GM12878 (cell line): ENCODE data around the gene DENND1B. TPM values are rescaled to one million over a fixed set of nuclear protein-coding genes. Genes with fewer than 3 reads are reported as not detected.

Source experiments
- ATAC-seq: fragments of 200-7000 bp; cut with Tn5 transposase; 3 replicates; pipeline ENCODE4 v1.9.1; 2020; ENCODE audit warnings: mild to moderate bottlenecking, moderate library complexity
- BruUV-seq: library from RNA; stranded (reverse); fragments of 400-500 nt; replicated peaks from 2 replicates; lab custom pipeline; 2021; lab: Mats Ljungman, UMichigan
- CTCF ChIA-PET: fragments of 300-600 bp; sonication (Branson Sonifier 250); formaldehyde crosslinking; extraction: SDS; loops from one replicate; lab custom pipeline; 2021; ENCODE audit warnings: inconsistent platforms; lab: Yijun Ruan, JAX
- POLR2A ChIA-PET: fragments of 350-600 bp; formaldehyde crosslinking; extraction: SDS; loops from one replicate; lab custom pipeline; 2021; ENCODE audit warnings: inconsistent platforms; lab: Charles Lee
- RAD21 ChIA-PET: fragments of 300-600 bp; sonication (Branson Sonifier 250); formaldehyde crosslinking; loops from one replicate; lab custom pipeline; 2023; ENCODE audit warnings: antibody characterized with exemption; ENCODE audit not compliant: unreplicated experiment; lab: Charles Lee
- SMC1A ChIA-PET: fragments of 300-600 bp; sonication (Branson Sonifier 250); formaldehyde crosslinking; loops from one replicate; lab custom pipeline; 2023; ENCODE audit not compliant: unreplicated experiment, uncharacterized antibody; lab: Charles Lee
- DNase-seq: peaks from one replicate; pipeline ENCODE4 v3.0.0-alpha.2; 2011; ENCODE audit warnings: low read depth, low spot score
- FAIRE-seq: peaks from 3 replicates; lab custom pipeline; 2011; peaks lifted over from hg19 to GRCh38; lab: Jason Lieb, UNC
- H2AFZ ChIP-seq: 2 replicates; pipeline ENCODE4 v1.6.0; 2011; ENCODE audit warnings: low read depth, low read length, control low read depth; ENCODE audit not compliant: control insufficient read depth
- H3K27ac ChIP-seq: 2 replicates; pipeline ENCODE4 v1.5.1; 2011; ENCODE audit warnings: control low read depth; ENCODE audit not compliant: control insufficient read depth, insufficient read depth
- H3K27me3 ChIP-seq, 2 experiments: replicated peaks in 1 of 2; 2 replicates each; pipeline versions ENCODE4 v1.6.0 to v1.6.1; 2011; ENCODE audit warnings: low read length in 1 of 2; ENCODE audit not compliant: control insufficient read depth in 2 of 2, insufficient read depth in 2 of 2
- H3K36me3 ChIP-seq, 2 experiments: 2 replicates each; pipeline ENCODE4 v1.5.1; 2011; ENCODE audit warnings: low read length in 1 of 2; ENCODE audit not compliant: control insufficient read depth in 2 of 2, insufficient read depth in 2 of 2
- H3K4me1 ChIP-seq: 2 replicates; pipeline ENCODE4 v1.6.1; 2011; ENCODE audit warnings: mild to moderate bottlenecking, low read length, moderate library complexity, mixed read lengths; ENCODE audit not compliant: control insufficient read depth, insufficient read depth
- H3K4me2 ChIP-seq: 2 replicates; pipeline ENCODE4 v1.6.0; 2011; ENCODE audit warnings: control low read depth; ENCODE audit not compliant: control insufficient read depth, insufficient read depth
- H3K4me3 ChIP-seq: fragments of 200-600 bp; sonication (generic); 2 replicates; pipeline ENCODE4 v1.5.1; 2016
- H3K79me2 ChIP-seq: 2 replicates; pipeline ENCODE4 v1.6.0; 2011; ENCODE audit warnings: low read length; ENCODE audit not compliant: control insufficient read depth, insufficient read depth
- H3K9ac ChIP-seq: 2 replicates; pipeline ENCODE4 v1.8.0; 2011; ENCODE audit warnings: low read length, control low read depth, mixed read lengths; ENCODE audit not compliant: control insufficient read depth, insufficient read depth
- H3K9me3 ChIP-seq: replicated peaks from 3 replicates; pipeline ENCODE4 v1.5.1; 2011; ENCODE audit warnings: mild to moderate bottlenecking, low read length; ENCODE audit not compliant: control insufficient read depth, insufficient read depth
- H4K20me1 ChIP-seq: 2 replicates; pipeline ENCODE4 v1.6.0; 2011; ENCODE audit not compliant: control insufficient read depth, insufficient read depth
- BHLHE40 ChIP-seq, 2 experiments: fragments of 450-650 bp in 1 of 2; IDR thresholded peaks; 2 replicates each; pipeline ENCODE4 v1.6.1; 2011 to 2017; ENCODE audit warnings: low read depth in 2 of 2, borderline replicate concordance in 1 of 2, improper control_type of control experiment in 1 of 2, low read length in 1 of 2, mild to moderate bottlenecking in 1 of 2
- CHD4 ChIP-seq: fragments of 200-600 bp; sonication (generic); IDR thresholded peaks from 2 replicates; pipeline ENCODE4 v1.6.1; 2016; ENCODE audit warnings: mild to moderate bottlenecking
- HDAC6 ChIP-seq: fragments of 200-600 bp; sonication (generic); IDR thresholded peaks from one replicate; pipeline ENCODE4 v1.8.0; 2017; ENCODE audit warnings: antibody characterized with exemption; ENCODE audit not compliant: unreplicated experiment
- MTA2 ChIP-seq: fragments of 450-650 bp; IDR thresholded peaks from 2 replicates; pipeline ENCODE4 v1.6.1; 2016; ENCODE audit warnings: low read depth, mild to moderate bottlenecking, moderate library complexity
- RFX5 ChIP-seq: IDR thresholded peaks from 2 replicates; pipeline ENCODE4 v1.6.1; 2011; ENCODE audit warnings: low read depth, low read length, improper control_type of control experiment
- SPI1 ChIP-seq: IDR thresholded peaks from 2 replicates; pipeline ENCODE4 v1.6.1; 2011; ENCODE audit warnings: low read depth, mild to moderate bottlenecking, low read length, moderate library complexity, borderline replicate concordance; ENCODE audit not compliant: insufficient read depth
- STAT1 ChIP-seq: fragments of 450-650 bp; conservative IDR thresholded peaks from 2 replicates; pipeline ENCODE4 v1.6.1; 2014; ENCODE audit warnings: antibody characterized with exemption, mild to moderate bottlenecking
- whole genome bisulfite sequencing: methylation state at CpG from one replicate; pipeline ENCODE4 v1.1.6; 2016; ENCODE audit warnings: low lambda C conversion rate; ENCODE audit not compliant: insufficient replicate concordance, insufficient coverage; ENCODE audit errors: missing lambda C conversion rate; 5-methylcytosine and 5-hydroxymethylcytosine counted together
- in situ Hi-C: fragments of 300-500 bp; cut with MboI; formaldehyde crosslinking; loops from 9 replicates; pipeline ENCODE4 v1.14.3; 2018; ENCODE audit warnings: mixed read lengths
- intact Hi-C: fragments of 100-400 bp; cut with micrococcal nuclease; formaldehyde crosslinking; loops from one replicate; pipeline ENCODE4 v1.14.2; 2022; ENCODE audit not compliant: unreplicated experiment
- polyA plus RNA-seq, 11 experiments: library from polyadenylated mRNA; depleted of rRNA in 4 of 11; unstranded in 6 of 11; stranded (reverse) in 5 of 11; fragments of >200 nt; fragmentation: Nextera tagmentation in 4 of 11; fragmentation: Illumina TruSeq in 1 of 11; extraction: Ambion mirVana in 4 of 11; extraction: Trizol in 1 of 11; gene quantifications; 1 replicate in 1 of 11; 2 replicates in 10 of 11; pipeline versions ENCODE4 v1.2.1 to v1.2.3, GENCODE V29; 2011 to 2016; ENCODE audit warnings: inconsistent platforms in 2 of 11, missing spikeins in 2 of 11, low read depth in 1 of 11
- total RNA-seq, 4 experiments: library from RNA; depleted of rRNA in 3 of 4; stranded (reverse); fragments of >200 nt in 3 of 4; fragmentation: Illumina TruSeq in 1 of 4; extraction: Trizol in 1 of 4; gene quantifications; 2 replicates each; pipeline versions ENCODE4 v1.2.1 to v1.2.3, GENCODE V29; 2013 to 2021
- TF ChIP-seq, protein P1 (sequence below), 3 experiments: IDR thresholded peaks in 2 of 3; conservative IDR thresholded peaks in 1 of 3; 2 replicates each; pipeline ENCODE4 v1.5.1; 2011; ENCODE audit warnings: low read depth in 3 of 3, low read length in 3 of 3, mild to moderate bottlenecking in 3 of 3, control low read depth in 2 of 3, moderate library complexity in 2 of 3, inconsistent platforms in 1 of 3, mixed read lengths in 1 of 3; ENCODE audit not compliant: control insufficient read depth in 2 of 3, insufficient read depth in 1 of 3; ENCODE audit errors: extremely low read depth in 1 of 3

Gene DENND1B
- total and polyA plus RNA-seq, 10 of the 15 experiments (the other 5 are each of a cell fraction or from before 2014, with no cell fraction given) = 1.7 to 10.7 (median 8.0) TPM

DNA sequence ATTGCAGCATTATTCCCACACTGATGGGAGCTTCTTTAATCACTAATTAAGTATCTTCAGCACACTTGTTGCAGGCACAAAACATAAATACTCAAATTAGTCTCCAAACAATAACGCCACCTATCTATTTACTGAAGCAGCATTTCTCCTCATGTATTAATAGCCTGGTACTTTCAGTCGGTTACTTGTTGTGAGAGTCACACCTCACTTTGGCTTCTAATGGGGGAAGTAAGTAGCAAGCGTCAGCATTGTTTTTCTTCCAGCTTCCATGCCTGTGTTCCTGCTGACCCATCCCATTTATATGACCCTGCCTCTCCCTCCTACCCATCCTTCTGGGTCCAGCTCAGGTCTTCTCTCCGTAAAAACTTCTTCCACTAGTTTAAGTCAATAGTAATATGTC lies 31.9 kb upstream of the DENND1B start:
- H3K9ac ChIP-seq = no peak overlapping the region
- intact Hi-C loops (no loop called here), in situ Hi-C loops (no loop called here)
- no peak overlapping the region for H3K4me3 ChIP-seq
- H3K9me3 ChIP-seq = no peaks in the 10 kb centered on the region; the same call in 2 of the 3 replicates
- ATAC-seq = peak; percentile 79
- no peaks in the 10 kb centered on the region for H3K36me3 ChIP-seq
- WGBS = 18% methylated on average over 4 of the region's 4 CpGs
- H3K27ac ChIP-seq = no peak overlapping the region
- peaks cover 5% of the 10 kb centered on the region; the same call in 1 of the 2 replicates for H3K4me1 ChIP-seq
- ChIA-PET RAD21 (interaction anchor here (0.7 to 1.5 kb wide), 5 partner anchors 62 to 212 kb away, joined by 3 to 6 read pairs (median 4); no protein-coding TSS in a partner anchor), SMC1A (interaction anchor here (0.7 to 2.5 kb wide), 5 partner anchors 30 to 191 kb away, joined by 3 to 10 read pairs (median 3); no protein-coding TSS in a partner anchor), CTCF (interaction anchor here (0.6 to 1.7 kb wide), 7 partner anchors 9 to 1184 kb away, joined by 3 to 8 read pairs (median 3); no protein-coding TSS in a partner anchor), POLR2A (no interaction called here)
- DNase-seq = no peak
- FAIRE-seq = no peak
- H3K27me3 ChIP-seq = no peaks in the 10 kb centered on the region
- H4K20me1 ChIP-seq = no peaks in the 10 kb centered on the region
- TF ChIP-seq, protein P1, sequence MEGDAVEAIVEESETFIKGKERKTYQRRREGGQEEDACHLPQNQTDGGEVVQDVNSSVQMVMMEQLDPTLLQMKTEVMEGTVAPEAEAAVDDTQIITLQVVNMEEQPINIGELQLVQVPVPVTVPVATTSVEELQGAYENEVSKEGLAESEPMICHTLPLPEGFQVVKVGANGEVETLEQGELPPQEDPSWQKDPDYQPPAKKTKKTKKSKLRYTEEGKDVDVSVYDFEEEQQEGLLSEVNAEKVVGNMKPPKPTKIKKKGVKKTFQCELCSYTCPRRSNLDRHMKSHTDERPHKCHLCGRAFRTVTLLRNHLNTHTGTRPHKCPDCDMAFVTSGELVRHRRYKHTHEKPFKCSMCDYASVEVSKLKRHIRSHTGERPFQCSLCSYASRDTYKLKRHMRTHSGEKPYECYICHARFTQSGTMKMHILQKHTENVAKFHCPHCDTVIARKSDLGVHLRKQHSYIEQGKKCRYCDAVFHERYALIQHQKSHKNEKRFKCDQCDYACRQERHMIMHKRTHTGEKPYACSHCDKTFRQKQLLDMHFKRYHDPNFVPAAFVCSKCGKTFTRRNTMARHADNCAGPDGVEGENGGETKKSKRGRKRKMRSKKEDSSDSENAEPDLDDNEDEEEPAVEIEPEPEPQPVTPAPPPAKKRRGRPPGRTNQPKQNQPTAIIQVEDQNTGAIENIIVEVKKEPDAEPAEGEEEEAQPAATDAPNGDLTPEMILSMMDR (IDR thresholded peaks at IDR 0.05 in 2 of 3, conservative IDR thresholded peaks at IDR 0.05 in 1 of 3; ENCODE audit: control insufficient read depth in 2 of 3, extremely low read depth in 1 of 3, insufficient read depth in 1 of 3, low read depth in 3 of 3, low read length in 3 of 3) = peak in 2 of 3 experiments; percentile 7; a peak in 1 of 6 replicates
- no peak for TF ChIP-seq BHLHE40 (IDR thresholded peaks at IDR 0.05; ENCODE audit: borderline replicate concordance in 1 of 2, low read depth in 2 of 2, low read length in 1 of 2)
- no peak for TF ChIP-seq RFX5
- TF ChIP-seq STAT1 = no peak
- no peak for TF ChIP-seq SPI1
- TF ChIP-seq HDAC6 = no peak
- 0 out of 2 replicates have a peak, but pooled peaks have one; percentile 11 for TF ChIP-seq MTA2
- no peak for TF ChIP-seq CHD4
- BruUV-seq = no TSS peak
- H3K4me2 ChIP-seq = no peak overlapping the region
- H3K79me2 ChIP-seq = no peaks in the 10 kb centered on the region
- H2AFZ ChIP-seq = no peak overlapping the region
